GM19467 (cell line): ENCODE measurements around the gene CENATAC.
"Not testable (repeated sequence)": the region's sequence is repeated elsewhere in the genome, so short reads cannot be mapped to it uniquely, and the experiment has no call there.

Experiments used
- ATAC-seq: cut with Tn5 transposase; IDR thresholded peaks from one replicate; pipeline ENCODE4 v1.9.1; 2021; ENCODE audit warnings: mild to moderate bottlenecking, moderate library complexity; ENCODE audit not compliant: unreplicated experiment

The CENATAC gene

DNA sequence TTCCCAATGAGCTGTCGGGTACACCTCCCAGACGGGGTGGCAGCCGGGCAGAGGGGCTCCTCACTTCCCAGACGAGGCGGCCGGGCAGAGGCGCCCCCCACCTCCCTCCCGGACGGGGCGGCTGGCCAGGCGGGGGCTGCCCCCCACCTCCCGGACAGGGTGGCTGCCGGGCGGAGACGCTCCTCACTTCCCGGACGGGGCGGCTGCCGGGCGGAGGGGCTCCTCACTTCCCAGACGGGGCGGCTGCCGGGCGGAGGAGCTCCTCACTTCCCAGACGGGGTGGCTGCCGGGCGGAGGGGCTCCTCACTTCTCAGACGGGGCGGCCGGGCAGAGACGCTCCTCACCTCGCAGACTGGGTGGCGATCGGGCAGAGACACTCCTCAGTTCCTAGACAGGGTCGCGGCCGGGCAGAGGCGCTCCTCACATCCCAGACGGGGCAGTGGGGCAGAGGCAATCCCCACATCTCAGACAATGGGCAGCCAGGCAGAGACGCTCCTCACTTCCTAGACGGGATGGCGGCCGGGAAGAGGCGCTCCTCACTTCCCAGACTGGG, 6.4 kb upstream of the CENATAC start:
- not testable (repeated sequence) for ATAC-seq

DNA sequence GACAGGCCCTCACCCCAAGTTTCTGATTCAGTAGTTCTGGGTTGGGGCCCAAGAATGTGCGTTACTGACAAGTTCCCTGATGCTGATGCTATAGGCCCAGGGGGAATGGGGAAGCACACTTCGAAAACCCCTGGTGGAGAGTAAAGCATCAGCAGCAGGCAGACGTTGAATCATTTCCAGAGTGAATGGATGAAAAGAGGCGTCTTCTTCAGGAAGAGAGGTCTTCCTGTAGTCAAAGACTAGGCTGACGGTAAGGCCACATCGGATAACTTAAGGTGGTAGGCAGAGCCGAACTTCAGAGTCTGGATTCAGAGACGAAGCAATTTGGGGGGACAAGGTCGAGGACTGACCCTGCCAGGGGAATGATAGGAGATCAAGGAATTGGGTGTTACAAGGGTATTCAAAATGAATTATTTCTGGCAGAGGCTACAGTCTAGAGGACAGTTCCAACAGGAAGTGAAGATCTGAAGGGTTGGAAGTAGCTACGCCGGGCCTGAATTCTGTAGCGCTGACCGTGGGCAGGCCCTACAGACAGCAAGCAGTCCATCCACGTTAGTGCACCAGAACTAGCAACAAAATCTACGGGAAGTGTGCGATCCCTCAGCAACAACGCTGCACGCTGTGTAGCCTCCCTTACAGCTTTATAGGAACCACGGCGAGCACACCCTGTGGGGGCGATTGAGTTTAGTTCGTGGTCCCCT, 862 bp upstream of the CENATAC start:
- ATAC-seq, result peak; percentile 11

DNA sequence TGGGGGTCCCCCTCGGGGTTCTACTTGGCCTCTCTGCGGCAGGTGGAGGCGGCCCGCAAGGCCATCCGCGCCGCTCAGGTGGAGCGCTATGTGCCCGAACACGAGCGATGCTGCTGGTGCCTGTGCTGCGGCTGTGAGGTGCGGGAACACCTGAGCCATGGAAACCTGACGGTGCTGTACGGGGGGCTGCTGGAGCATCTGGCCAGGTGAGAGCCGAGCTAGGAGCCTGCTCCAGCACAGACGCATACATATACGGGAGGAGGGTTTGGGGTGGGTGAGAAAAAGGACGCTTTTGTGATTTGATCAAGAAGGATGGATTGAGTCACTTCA, 415 bp downstream of the CENATAC start:
- ATAC-seq, result no peak

DNA sequence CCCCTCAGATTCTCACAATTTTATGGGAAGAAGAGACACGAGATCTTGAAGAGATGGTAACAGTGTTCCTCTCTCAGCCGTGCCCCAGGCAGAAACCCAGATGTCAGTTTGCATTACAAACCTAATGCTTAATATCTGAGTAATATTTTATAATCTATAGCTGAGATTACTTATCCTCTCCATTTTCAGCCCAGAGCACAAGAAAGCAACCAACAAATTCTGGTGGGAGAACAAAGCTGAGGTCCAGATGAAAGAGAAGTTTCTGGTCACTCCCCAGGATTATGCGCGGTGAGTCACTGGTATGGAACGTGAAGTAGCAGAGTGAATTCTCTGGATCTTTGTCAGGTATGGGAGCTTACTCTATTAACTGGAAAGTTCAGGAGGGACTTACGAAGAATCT, 884 bp downstream of the CENATAC start:
- no peak for ATAC-seq

DNA sequence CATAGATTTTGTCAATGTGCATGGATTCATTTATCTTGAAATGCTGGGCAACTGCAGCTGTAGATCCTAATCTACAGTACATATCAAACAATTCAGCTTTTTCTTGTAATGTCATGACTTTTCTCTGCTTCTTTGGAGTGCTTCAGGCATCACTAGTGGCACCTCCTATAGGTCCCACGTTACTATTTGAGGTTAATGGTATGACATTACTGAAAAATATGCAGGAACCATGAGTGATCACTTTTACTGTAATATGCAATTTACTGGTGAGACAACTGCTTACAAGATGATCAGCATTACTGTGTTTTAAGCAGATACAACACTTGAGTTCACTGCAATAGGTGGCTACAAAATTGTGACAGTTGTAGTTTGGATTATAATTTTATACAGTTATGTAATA, 3.0 kb downstream of the CENATAC start:
- no peak for ATAC-seq

DNA sequence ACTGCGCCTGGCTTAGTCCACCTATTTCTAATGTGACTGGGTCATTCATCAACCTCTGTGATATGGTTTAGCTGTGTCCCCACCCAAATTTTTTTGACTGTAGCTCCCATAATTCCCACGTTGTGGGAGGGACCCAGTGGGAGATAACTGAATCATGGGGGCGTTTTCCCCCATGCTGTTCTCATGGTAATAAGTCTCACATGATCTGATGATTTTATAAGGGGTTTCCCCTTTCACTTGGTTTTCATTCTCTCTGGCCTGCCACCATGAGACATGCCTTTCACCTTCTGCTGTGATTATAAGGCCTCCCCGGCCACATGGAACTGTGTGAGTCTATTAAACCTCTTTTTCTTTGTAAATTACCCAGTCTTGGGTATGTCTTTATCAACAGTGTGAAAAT, 8.7 kb downstream of the CENATAC start:
- ATAC-seq, result no peak

DNA sequence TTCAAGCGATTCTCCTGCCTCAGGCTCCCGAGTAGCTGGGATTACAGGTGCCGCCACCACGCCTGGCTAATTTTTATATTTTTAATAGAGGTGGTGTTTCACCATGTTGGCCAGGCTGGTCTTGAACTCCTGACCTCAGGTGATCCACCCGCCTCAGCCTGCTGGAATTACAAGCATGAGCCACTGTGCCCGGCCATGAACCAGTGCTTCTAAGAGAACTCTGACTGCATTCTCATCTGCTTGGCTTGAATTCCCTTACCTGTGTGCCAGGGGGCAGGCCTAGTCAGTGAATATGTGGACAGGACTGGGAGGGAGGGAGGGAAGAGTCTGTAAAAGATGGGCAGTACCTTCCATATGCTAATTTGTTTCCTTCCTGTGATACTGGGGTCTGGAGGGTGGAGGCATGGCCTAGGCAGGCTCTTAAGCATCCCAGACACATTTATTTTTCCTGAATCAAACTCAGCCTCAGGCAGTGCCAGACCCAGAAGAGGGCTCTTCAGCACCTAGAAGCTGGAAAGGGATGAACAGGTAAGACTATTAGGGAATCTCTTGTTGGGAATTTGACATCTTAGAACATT, 13.6 kb downstream of the CENATAC start:
- ATAC-seq, result no peak

DNA sequence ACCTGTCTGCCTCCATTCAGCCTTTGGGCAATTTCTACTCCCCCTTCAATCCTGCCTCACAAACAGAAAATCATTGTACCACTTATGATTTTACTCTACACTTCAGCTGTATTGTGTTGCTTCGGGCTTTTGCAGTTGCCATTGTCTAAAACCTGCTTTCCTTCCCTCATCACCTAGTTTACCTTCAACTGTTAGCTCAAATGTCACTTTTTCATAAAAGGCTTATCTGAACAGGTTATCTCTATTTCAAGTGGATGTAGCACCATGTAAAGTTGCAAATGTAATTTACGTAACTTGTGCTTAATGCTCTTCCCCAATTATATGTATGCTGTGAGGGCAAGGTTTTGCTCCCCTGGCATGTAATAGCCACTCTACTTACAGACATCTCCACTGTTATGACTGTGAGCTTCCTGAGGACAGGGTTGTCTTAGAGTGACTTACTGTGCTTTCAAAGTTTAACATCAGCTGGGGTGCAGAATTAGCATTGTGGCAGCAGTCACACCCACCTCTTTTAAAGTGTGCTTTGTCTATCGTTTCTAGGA, 14.8 kb downstream of the CENATAC start:
- no peak for ATAC-seq

DNA sequence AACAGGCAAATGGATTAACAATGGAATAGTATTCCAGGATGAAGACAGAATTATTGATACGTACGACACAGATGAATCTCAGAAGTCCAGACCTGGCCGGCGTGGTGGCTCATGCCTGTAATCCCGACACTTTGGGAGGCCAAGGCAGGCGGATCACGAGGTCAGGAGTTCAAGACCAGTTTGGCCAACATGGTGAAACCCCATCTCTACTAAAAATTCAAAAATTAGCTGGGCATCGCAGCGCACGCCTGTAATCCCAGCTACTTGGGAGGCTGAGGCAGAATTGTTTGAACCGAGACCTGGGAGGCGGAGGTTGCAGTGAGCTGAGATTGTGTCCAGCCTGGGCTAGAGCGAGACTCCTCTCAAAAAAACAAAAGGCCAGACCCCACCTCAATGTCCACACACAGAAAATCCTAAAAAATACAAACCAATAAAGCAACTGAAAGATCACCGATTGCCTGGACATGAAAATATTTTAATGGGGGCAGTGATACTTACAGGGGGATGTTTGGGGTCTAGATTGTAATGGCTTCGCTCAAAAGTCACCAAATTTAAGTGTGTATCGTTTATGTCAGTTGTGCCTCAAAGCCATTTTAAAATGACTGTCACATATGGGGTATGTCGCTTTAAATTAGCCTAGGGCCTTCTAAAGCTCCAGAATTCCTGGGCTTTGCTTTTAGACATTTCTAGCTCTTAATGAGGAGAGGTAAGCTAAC, 16.4 kb downstream of the CENATAC start:
- no peak for ATAC-seq

DNA sequence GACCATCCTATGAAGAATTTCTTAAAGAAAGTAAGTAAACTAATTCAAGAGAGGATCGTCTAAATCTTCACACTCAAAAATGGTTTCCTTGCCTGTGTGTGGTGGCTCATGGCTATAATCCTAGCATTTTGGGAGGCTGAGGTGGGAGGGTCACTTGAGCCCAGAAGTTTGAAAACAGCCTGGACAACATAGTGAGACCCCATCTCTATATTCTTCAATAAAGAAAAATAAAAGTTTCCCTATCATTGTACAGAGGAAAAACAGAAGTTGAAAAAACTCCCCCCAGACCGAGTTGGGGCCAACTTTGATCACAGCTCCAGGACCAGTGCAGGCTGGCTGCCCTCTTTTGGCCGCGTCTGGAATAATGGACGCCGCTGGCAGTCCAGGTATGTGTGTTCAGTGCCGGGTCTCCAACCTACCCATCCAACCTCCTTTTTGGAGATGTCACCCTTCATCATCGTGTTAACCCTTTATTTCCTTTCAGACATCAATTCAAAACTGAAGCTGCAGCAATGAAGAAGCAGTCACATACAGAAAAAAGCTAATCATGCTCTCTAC, 17.2 kb downstream of the CENATAC start:
- ATAC-seq, result no peak

DNA sequence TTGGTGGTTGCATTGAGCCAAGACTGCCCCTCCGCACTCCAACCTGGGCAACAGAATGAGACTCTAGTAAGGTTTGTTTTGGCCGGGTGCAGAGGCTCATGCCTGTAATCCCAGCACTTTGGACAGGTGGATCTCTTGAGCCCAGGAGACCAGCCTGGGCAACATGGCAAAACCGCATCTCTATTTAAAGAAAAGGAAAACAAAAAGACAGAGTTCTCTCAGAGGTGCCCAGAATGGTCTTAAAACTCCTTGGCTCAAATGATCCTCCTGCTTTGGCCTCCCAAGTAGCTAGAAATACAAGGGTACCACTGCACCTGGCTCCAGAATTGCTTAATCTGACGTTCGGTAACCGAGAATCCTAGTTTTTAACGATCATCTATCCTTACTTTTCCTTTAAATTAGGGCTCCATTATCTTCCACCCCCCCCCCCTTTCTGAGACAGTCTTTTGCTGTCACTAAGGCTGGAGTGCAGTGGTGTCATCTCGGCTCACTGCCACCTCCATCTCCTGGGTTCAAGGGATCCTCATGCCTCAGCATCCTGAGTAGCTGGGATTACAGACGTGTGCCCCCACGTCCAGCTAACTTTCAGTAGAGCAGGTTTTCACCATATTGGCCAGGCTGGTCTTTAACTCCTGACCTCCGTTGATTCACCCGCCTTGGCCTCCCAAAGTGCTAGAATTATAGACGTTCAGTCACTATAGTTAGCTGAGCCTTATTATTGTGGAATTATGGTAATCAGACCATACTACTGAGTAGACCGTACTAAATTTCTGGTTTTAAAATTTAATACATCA, 18.5 kb downstream of the CENATAC start:
- no peak for ATAC-seq

DNA sequence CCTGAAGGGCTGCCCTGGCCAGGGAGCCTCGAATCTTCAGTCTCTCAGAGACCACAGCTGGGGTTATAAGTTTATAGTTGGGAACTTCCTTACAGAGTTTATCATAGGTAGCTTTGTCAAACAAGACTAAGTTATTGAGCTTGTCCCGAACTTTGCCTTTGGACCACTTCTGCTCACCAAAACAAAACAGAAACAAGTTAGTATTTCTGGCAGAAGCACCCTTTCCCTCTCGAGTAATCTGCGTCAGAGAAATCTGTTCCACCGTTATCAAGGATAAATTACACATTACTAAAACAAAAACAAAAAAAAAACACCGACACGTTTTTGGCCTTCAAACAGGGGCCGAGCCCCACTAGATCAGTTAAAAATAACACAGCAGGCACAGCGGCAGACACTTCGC, 19.4 kb downstream of the CENATAC start:
- ATAC-seq, result not testable (repeated sequence)

DNA sequence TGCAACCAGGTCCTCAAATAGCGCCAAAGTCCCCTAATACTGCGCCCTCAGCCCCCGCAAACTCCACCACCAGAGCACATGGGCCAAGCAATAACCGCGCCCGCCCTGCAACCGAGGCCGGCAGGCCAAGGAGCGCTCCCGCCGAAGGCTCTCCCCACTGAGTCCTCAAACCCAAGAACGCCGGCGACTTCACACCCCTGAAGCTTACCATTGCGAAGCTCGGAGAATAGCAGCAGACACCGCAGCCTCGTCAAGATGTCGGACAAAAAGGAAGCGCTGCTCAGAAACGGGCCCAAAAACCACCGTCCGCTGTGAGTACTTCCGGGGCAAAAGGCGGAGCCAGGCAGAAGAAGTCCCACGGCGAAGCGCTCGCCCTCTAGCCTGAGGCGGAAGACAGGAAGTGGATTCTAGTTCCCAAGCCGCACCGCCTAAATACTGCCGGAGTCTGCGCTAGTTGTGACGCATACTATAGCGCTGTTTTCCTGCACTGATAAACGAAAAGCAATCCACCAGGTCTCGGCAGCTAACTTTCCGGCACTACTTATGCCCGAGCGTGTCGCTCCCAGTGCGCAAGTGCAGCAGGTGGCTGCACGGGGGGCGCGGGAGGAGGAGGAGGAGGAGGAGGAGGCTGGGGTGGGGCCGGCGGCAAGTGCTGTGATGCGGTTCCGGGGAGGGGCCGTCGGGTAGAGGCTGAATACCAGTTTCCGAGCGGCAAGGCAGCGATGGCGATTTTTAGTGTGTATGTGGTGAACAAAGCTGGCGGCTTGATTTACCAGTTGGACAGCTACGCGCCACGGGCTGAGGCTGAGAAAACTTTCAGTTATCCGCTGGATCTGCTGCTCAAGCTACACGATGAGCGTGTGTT, 20.4 kb downstream of the CENATAC start, which contains the start of the genes RPS25 and TRAPPC4:
Gene RPS25 (minus strand): TSS at position 270 of the 865 bp plus-strand sequence. CDS start 59 bp downstream, at position 211.
Gene TRAPPC4 (plus strand): TSS at position 693 of the 865 bp plus-strand sequence. CDS start 30 bp downstream, at position 723.
- peak; percentile 79 for ATAC-seq

DNA sequence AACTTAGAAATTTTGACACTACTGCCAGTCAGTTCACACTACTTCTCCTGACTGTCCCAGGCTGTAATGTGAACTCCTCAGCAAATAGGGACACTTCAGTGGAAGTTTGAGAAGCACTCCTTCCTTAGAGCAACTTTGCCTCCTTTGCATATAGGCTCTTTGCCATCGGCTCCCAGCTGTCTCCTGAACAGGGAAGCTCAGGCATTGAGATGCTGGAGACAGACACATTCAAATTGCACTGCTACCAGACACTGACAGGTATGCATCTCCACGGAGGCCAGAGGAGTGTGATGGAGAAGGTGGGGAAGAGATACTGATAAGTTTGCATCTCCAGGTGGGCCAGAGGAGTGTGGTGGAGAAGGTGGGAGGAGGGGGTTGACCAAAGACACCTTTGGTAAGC, 22.1 kb downstream of the CENATAC start:
- no peak for ATAC-seq

DNA sequence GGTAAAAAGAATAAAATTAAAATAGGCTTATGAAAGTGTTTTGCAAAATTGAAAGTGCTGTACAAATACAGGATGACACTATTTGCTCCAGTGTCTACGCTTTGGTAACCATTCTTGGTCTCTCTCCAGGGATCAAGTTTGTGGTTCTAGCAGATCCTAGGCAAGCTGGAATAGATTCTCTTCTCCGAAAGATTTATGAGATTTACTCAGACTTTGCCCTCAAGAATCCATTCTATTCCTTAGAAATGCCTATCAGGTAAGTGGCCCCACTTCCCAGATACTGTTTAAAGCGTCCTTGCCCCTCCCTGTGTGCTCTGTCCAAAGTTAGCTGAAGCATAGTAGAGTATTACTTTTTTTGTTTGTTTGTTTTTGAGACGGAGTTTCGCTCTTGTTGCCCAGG, 23.7 kb downstream of the CENATAC start:
- ATAC-seq, result no peak

DNA sequence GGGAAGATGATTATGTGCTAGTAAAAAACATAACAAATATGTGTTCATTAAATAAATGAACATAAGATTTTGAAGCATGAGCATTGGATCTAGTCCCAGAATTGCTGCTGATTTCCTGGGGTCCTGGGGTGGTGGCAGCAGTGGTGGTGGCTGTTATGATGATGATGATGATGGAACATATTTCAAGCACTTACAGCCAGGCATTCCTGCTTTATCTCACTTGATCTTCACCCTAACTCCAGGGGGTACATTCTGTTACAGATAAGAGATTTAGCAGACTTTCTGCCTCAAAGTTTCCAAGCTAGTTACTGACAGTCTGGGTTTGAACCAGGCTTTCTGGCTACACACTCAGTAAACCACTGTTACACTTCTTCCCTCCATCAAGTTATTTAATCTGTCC, 25.8 kb downstream of the CENATAC start:
- no peak for ATAC-seq

DNA sequence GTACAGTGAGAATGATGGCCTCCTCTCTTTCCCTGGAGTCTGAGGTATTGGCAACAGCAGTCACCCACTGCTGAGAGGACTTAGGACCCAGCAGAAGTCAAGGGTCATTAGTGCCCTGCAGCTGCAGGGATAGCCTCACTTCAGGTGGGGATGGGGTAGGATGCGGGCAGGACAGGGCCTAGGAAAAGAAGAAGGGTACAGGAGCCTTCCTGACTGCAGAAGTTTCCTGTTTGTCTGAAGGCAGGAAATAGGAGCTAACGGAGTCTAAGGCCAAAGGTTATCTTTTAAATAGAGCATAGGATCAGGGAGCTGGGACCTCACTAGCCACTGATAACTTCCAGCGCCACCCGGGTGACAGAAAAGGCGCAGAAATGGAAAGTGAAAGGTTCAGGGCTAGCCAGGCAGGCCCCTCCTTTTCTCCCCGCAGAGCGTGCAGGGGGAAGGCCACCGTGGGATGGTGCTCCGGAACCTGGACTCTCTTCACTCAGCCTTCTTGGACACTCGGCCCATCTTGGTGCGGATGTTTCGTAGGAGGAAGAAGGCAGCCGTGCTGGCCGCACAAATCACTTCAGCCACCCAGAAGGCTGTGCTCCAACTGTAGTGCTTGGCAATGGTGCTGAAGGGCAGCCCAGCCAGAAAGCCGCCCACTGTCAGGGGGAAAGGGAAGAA, 26.6 kb downstream of the CENATAC start:
- ATAC-seq, result no peak

DNA sequence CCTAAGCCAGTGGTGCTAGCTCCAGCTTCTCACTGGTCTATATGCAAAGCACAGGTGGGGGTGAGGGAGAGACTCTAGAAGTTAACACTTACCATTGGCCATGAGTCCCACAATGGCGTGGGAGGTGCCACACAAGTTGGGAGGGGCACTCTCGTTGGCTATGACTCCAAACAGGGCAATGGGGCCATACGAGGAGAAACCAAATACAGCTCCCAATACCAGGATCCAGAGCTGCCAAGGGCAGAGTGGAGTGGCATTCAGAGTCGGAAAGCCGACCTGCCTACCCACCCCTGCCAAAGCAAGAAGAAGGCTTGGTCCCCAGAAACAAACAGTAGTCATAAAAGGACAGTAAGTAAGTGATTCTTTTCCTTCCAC, 27.1 kb downstream of the CENATAC start:
- no peak for ATAC-seq

DNA sequence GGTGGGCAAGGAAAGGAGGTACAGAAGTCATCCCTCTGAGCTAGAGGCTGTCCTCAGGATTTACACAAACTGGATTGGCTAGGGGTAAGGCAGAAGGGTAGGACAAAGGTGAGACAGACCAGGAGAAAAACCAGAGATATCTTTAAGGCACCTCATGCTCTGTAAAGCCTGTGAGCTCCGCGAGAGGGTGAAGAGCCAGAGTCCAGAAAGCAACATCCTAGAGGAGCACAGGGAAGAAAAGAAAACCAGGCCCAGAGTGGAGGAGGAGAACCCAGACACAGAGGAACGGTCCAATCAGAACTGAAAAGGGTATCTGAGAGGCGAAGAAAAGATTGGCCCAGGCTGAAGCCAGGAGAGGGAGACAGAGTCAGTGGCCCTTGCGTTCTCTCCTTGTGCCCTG, 27.6 kb downstream of the CENATAC start:
- no peak for ATAC-seq
